Measurements from ENCODE around the gene SLC22A3. TPM values are rescaled to one million over a fixed set of nuclear protein-coding genes. Genes with fewer than 3 reads are reported as not detected.
A peak's percentile ranks its signal among the peaks of the same experiment; 100 is the strongest.

Gene SLC22A3
- total and polyA plus RNA-seq, 2 of the 4 experiments (the other 2 are of a cell fraction) = not detected

GRCh38 chr6:160427312-160428068 is 79.3 kb downstream of the SLC22A3 start:
- Histone ChIP-seq H2AFZ (replicated peaks; ENCODE audit: low read length, poor library complexity) (no peak overlapping the region), H3K4ac (ENCODE audit: low read depth, low read length) (no peak overlapping the region), H2BK20ac (ENCODE audit: low read depth, low read length) (no peak overlapping the region), H3K36me3 (ENCODE audit: control insufficient read depth, insufficient read depth, low read length) (no peaks in the 10 kb centered on the region), H3K4me3 (ENCODE audit: insufficient read depth, low read depth, low read length) (no peak overlapping the region), H2BK5ac (ENCODE audit: low read depth, low read length, poor library complexity, severe bottlenecking) (no peak overlapping the region), H4K5ac (ENCODE audit: low read depth, low read length) (no peak overlapping the region), H2AK5ac (ENCODE audit: low read depth, low read length) (no peak overlapping the region), H4K20me1 (ENCODE audit: insufficient read depth, low read length) (no peaks in the 10 kb centered on the region), H4K8ac (ENCODE audit: low read depth in 2 of 2, low read length in 2 of 2) (no peak overlapping the region), H3K4me1 (ENCODE audit: control insufficient read depth, insufficient read depth, low read length) (peaks cover 4% of the 10 kb centered on the region; the same call in 1 of the 2 replicates), H3K9me1 (ENCODE audit: insufficient read depth, low read length) (no peaks in the 10 kb centered on the region), H4K91ac (ENCODE audit: insufficient read depth, low read depth, low read length) (no peak overlapping the region), H3K27me3 (ENCODE audit: control insufficient read depth, insufficient read depth, low read length) (no peaks in the 10 kb centered on the region), H3K9ac (ENCODE audit: low read depth, low read length) (no peak overlapping the region), H3K27ac (ENCODE audit: insufficient read depth, low read length) (no peak overlapping the region), H2BK15ac (ENCODE audit: low read depth, low read length) (no peak overlapping the region), H3K18ac (ENCODE audit: low read depth, low read length) (no peak overlapping the region), H3K79me1 (ENCODE audit: low read depth in 1 of 2, low read length in 2 of 2) (no peaks in the 10 kb centered on the region), H3K4me2 (ENCODE audit: low read depth, low read length) (no peak overlapping the region), H2AK9ac (replicated peaks; ENCODE audit: low read depth, low read length, poor library complexity) (peak overlapping the region; percentile 10), H3K56ac (ENCODE audit: extremely low read depth, insufficient read depth, low read length) (no peak overlapping the region), H2BK120ac (ENCODE audit: low read depth, low read length) (no peak overlapping the region), H3K9me3 (ENCODE audit: control insufficient read depth, insufficient read depth, low read length) (0 out of 2 replicates have a peak, but pooled peaks cover 2% of the 10 kb centered on the region), H3K14ac (replicated peaks; ENCODE audit: low read depth, low read length) (no peak overlapping the region), H3K23ac (ENCODE audit: low read depth, low read length) (no peak overlapping the region)
- TF ChIP-seq BHLHE40 (IDR thresholded peaks at IDR 0.05; ENCODE audit: low read depth, low read length) (no peak), CHD1 (IDR thresholded peaks at IDR 0.05; ENCODE audit: low read depth, low read length) (no peak), SMC3 (IDR thresholded peaks at IDR 0.05; ENCODE audit: low read depth, low read length) (no peak), RCOR1 (IDR thresholded peaks at IDR 0.05; ENCODE audit: insufficient replicate concordance, low read length) (no peak), CEBPB (IDR thresholded peaks at IDR 0.05; ENCODE audit: low read depth, low read length) (no peak), CTCF (conservative IDR thresholded peaks at IDR 0.05; ENCODE audit: low read depth, low read length) (no peak), RAD21 (IDR thresholded peaks at IDR 0.05; ENCODE audit: low read length) (no peak), FOS (IDR thresholded peaks at IDR 0.05; ENCODE audit: low read depth, low read length) (no peak), NFE2L2 (IDR thresholded peaks at IDR 0.05; ENCODE audit: low read depth, low read length) (no peak), POLR2A (IDR thresholded peaks at IDR 0.05; ENCODE audit: low read depth, low read length) (no peak), USF2 (IDR thresholded peaks at IDR 0.05; ENCODE audit: low read depth, low read length) (no peak), ELK1 (IDR thresholded peaks at IDR 0.05; ENCODE audit: borderline replicate concordance, low read depth, low read length) (no peak), RFX5 (IDR thresholded peaks at IDR 0.05; ENCODE audit: low read depth, low read length) (no peak), MAZ (IDR thresholded peaks at IDR 0.05; ENCODE audit: borderline replicate concordance, low read depth, low read length) (no peak), MXI1 (IDR thresholded peaks at IDR 0.05; ENCODE audit: borderline replicate concordance, low read depth, low read length) (no peak), MAFK (IDR thresholded peaks at IDR 0.05; ENCODE audit: low read depth, low read length) (no peak)
- DNase-seq (no peak), ATAC-seq (ENCODE audit: low read depth) (no peak)
- BruUV-seq (replicated peaks) = no TSS peak
- CTCF ChIA-PET = interaction anchor here (0.9 kb wide), 1 partner anchor 11 kb away, joined by 3 read pairs; no protein-coding TSS in a partner anchor
- no CpG with 5 or more reads among the region's 5 CpGs for WGBS, 2 experiments (ENCODE audit: extremely low coverage in 2 of 2, insufficient read length in 1 of 2)
- POLR2A ChIA-PET (ENCODE audit: unreplicated experiment) = no interaction called here
- intact Hi-C loops (cut with micrococcal nuclease) = no loop called here
- dilution Hi-C loops (cut with HindIII; ENCODE audit: low sequenced_read_pairs, unreplicated experiment) = no loop called here
- in situ Hi-C loops (cut with MboI; ENCODE audit: low sequenced_read_pairs) = no loop called here
